ENCODE results near the gene ADAM10. TPM values are rescaled to one million over a fixed set of nuclear protein-coding genes. Genes with fewer than 3 reads are reported as not detected.

The ADAM10 gene
- total RNA-seq, 4 donors from 2014 or later = 45.1 to 57.0 (median 52.5) TPM

GRCh38 chr15:58611731-58612676 lies 137.5 kb downstream of the ADAM10 start:
- WGBS = 94% methylated on average over 6 of the region's 6 CpGs
- no peak overlapping the region for H3K4me3 ChIP-seq
- peaks cover 14% of the 10 kb centered on the region for H3K9me3 ChIP-seq
- H3K27ac ChIP-seq = no peak overlapping the region
- H3K27me3 ChIP-seq = no peaks in the 10 kb centered on the region
- TF ChIP-seq POLR2AphosphoS5 (IDR thresholded peaks at IDR 0.05) = no peak
- TF ChIP-seq EP300 (IDR thresholded peaks at IDR 0.05) = no peak
- TF ChIP-seq CTCF (IDR thresholded peaks at IDR 0.05) = no peak
- TF ChIP-seq POLR2A (IDR thresholded peaks at IDR 0.05) = no peak
- H3K36me3 ChIP-seq = peaks cover 15% of the 10 kb centered on the region
- no peak for DNase-seq (ENCODE audit: low spot score in 2 of 2)
- H3K4me1 ChIP-seq = no peaks in the 10 kb centered on the region

GRCh38 chr15:58608711-58609110 lies 140.8 kb downstream of the ADAM10 start:
- WGBS = 87% methylated on average over 1 of the region's 1 CpG
- TF ChIP-seq EP300 (IDR thresholded peaks at IDR 0.05) = no peak
- TF ChIP-seq POLR2A (IDR thresholded peaks at IDR 0.05) = no peak
- TF ChIP-seq CTCF (IDR thresholded peaks at IDR 0.05) = no peak
- no peak for TF ChIP-seq POLR2AphosphoS5 (IDR thresholded peaks at IDR 0.05)
- H3K36me3 ChIP-seq = peaks cover 5% of the 10 kb centered on the region
- no peak for DNase-seq (ENCODE audit: low spot score in 2 of 2)
- no peaks in the 10 kb centered on the region for H3K9me3 ChIP-seq
- H3K4me1 ChIP-seq = peaks cover 4% of the 10 kb centered on the region
- H3K27me3 ChIP-seq = no peaks in the 10 kb centered on the region
- no peak overlapping the region for H3K4me3 ChIP-seq
- H3K27ac ChIP-seq = no peak overlapping the region

- Histone ChIP-seq H3K27ac (no peak overlapping the region), H3K27me3 (no peaks in the 10 kb centered on the region), H3K4me1 (peaks cover 4% of the 10 kb centered on the region), H3K4me3 (no peak overlapping the region), H3K9me3 (no peaks in the 10 kb centered on the region), H3K36me3 (peaks cover 3% of the 10 kb centered on the region)
- no peak for TF ChIP-seq POLR2AphosphoS5 (IDR thresholded peaks at IDR 0.05)
- TF ChIP-seq POLR2A (IDR thresholded peaks at IDR 0.05) = no peak
- no peak for TF ChIP-seq EP300 (IDR thresholded peaks at IDR 0.05)
- whole genome bisulfite sequencing = 71% methylated on average over 5 of the region's 5 CpGs
- no peak for DNase-seq (ENCODE audit: low spot score in 2 of 2)
Measured at GRCh38 chr15:58608129-58608590, 141.3 kb downstream of the ADAM10 start.

GRCh38 chr15:58606577-58607080 lies 142.9 kb downstream of the ADAM10 start:
- TF ChIP-seq POLR2A (IDR thresholded peaks at IDR 0.05) (no peak), EP300 (IDR thresholded peaks at IDR 0.05) (no peak), POLR2AphosphoS5 (IDR thresholded peaks at IDR 0.05) (no peak), CTCF (IDR thresholded peaks at IDR 0.05) (no peak)
- Histone ChIP-seq H3K9me3 (no peaks in the 10 kb centered on the region), H3K4me1 (peaks cover 4% of the 10 kb centered on the region), H3K36me3 (peaks cover 7% of the 10 kb centered on the region), H3K4me3 (no peak overlapping the region), H3K27ac (no peak overlapping the region), H3K27me3 (no peaks in the 10 kb centered on the region)
- 93% methylated on average over 4 of the region's 4 CpGs for WGBS
- no peak for DNase-seq (ENCODE audit: low spot score in 2 of 2)

GRCh38 chr15:58605931-58606530 lies 143.5 kb downstream of the ADAM10 start:
- H3K4me3 ChIP-seq = no peak overlapping the region
- H3K27ac ChIP-seq = no peak overlapping the region
- H3K36me3 ChIP-seq = peaks cover 7% of the 10 kb centered on the region
- no peak for TF ChIP-seq CTCF (IDR thresholded peaks at IDR 0.05)
- no peak for TF ChIP-seq EP300 (IDR thresholded peaks at IDR 0.05)
- TF ChIP-seq POLR2AphosphoS5 (IDR thresholded peaks at IDR 0.05) = no peak
- TF ChIP-seq POLR2A (IDR thresholded peaks at IDR 0.05) = no peak
- 93% methylated on average over 3 of the region's 3 CpGs for WGBS
- H3K27me3 ChIP-seq = no peaks in the 10 kb centered on the region
- no peaks in the 10 kb centered on the region for H3K9me3 ChIP-seq
- peaks cover 4% of the 10 kb centered on the region for H3K4me1 ChIP-seq
- DNase-seq (ENCODE audit: low spot score in 2 of 2) = no peak
